Mesenchymal stem cell (in vitro differentiated cells and primary cell): ENCODE results near the gene HES1.

ENCODE experiments used
- DNase-seq: peaks from one replicate; pipeline ENCODE4 v3.0.0-alpha.2; 2013
- H2AFZ ChIP-seq: one replicate; pipeline ENCODE4 v1.6.1; 2013; ENCODE audit warnings: low read depth, mild to moderate bottlenecking, control low read depth, inconsistent platforms, low read length, moderate library complexity
- H2AK5ac ChIP-seq: 2 replicates; pipeline ENCODE4 v1.6.1; 2013; ENCODE audit warnings: low read length, moderate library complexity, mild to moderate bottlenecking, inconsistent platforms; ENCODE audit not compliant: severe bottlenecking
- H2BK120ac ChIP-seq: one replicate; pipeline ENCODE4 v1.6.1; 2013; ENCODE audit warnings: low read depth, mild to moderate bottlenecking, inconsistent platforms, low read length, moderate library complexity
- H2BK12ac ChIP-seq, 2 experiments: one replicate each; pipeline ENCODE4 v1.6.1; 2013; ENCODE audit warnings: inconsistent platforms in 2 of 2, low read length in 2 of 2, mild to moderate bottlenecking in 2 of 2, moderate library complexity in 2 of 2, control low read depth in 1 of 2
- H2BK15ac ChIP-seq: one replicate; pipeline ENCODE4 v1.6.1; 2013; ENCODE audit warnings: mild to moderate bottlenecking, low read depth, inconsistent platforms; ENCODE audit not compliant: poor library complexity, severe bottlenecking
- H2BK5ac ChIP-seq: 2 replicates; pipeline ENCODE4 v1.6.1; 2013; ENCODE audit warnings: low read depth, mild to moderate bottlenecking, low read length, control low read depth, inconsistent platforms; ENCODE audit not compliant: poor library complexity, severe bottlenecking
- H3K14ac ChIP-seq, 2 experiments: one replicate each; pipeline ENCODE4 v1.6.1; 2013; ENCODE audit warnings: inconsistent platforms in 2 of 2, low read length in 2 of 2, control low read depth in 1 of 2, mild to moderate bottlenecking in 1 of 2, moderate library complexity in 1 of 2
- H3K18ac ChIP-seq, 2 experiments: one replicate each; pipeline ENCODE4 v1.6.1; 2013; ENCODE audit warnings: inconsistent platforms in 2 of 2, low read length in 2 of 2, control low read depth in 1 of 2, low read depth in 1 of 2, mild to moderate bottlenecking in 1 of 2
- H3K23ac ChIP-seq, 2 experiments: one replicate each; pipeline ENCODE4 v1.6.1; 2013; ENCODE audit warnings: inconsistent platforms in 2 of 2, low read length in 2 of 2, mild to moderate bottlenecking in 2 of 2, moderate library complexity in 2 of 2, control low read depth in 1 of 2
- H3K27ac ChIP-seq: 2 replicates; pipeline ENCODE4 v1.5.1; 2013; ENCODE audit warnings: mild to moderate bottlenecking, moderate library complexity, low read length, control low read depth, inconsistent platforms; ENCODE audit not compliant: poor library complexity, severe bottlenecking
- H3K27me3 ChIP-seq, 2 experiments: 2 replicates each; pipeline versions ENCODE4 v1.6.1 to v1.7.0; 2013; ENCODE audit warnings: low read length in 2 of 2, mild to moderate bottlenecking in 2 of 2, moderate library complexity in 2 of 2, control low read depth in 1 of 2, inconsistent platforms in 1 of 2; ENCODE audit not compliant: control insufficient read depth in 1 of 2, insufficient read depth in 1 of 2
- H3K36me3 ChIP-seq, 2 experiments: 2 replicates each; pipeline versions ENCODE4 v1.6.1 to v1.7.0; 2013; ENCODE audit warnings: low read length in 2 of 2, control low read depth in 1 of 2, inconsistent platforms in 1 of 2, low read depth in 1 of 2, mild to moderate bottlenecking in 1 of 2; ENCODE audit not compliant: insufficient read depth in 2 of 2, control insufficient read depth in 1 of 2
- H3K4ac ChIP-seq, 2 experiments: one replicate each; pipeline ENCODE4 v1.6.1; 2013; ENCODE audit warnings: inconsistent platforms in 2 of 2, low read length in 2 of 2, mild to moderate bottlenecking in 2 of 2, moderate library complexity in 2 of 2, control low read depth in 1 of 2, low read depth in 1 of 2
- H3K4me1 ChIP-seq: 2 replicates; pipeline ENCODE4 v1.6.1; 2013; ENCODE audit warnings: low read depth, low read length, control low read depth; ENCODE audit not compliant: control insufficient read depth, insufficient read depth
- H3K4me2 ChIP-seq: 2 replicates; pipeline ENCODE4 v1.6.1; 2013; ENCODE audit warnings: low read length, mild to moderate bottlenecking, inconsistent platforms; ENCODE audit not compliant: poor library complexity, severe bottlenecking
- H3K4me3 ChIP-seq, 2 experiments: 2 replicates each; pipeline versions ENCODE4 v1.5.1 to v1.7.0; 2013; ENCODE audit warnings: low read length in 2 of 2, mild to moderate bottlenecking in 2 of 2, control low read depth in 1 of 2, low read depth in 1 of 2; ENCODE audit not compliant: insufficient read depth in 1 of 2
- H3K79me1 ChIP-seq: replicated peaks from 2 replicates; pipeline ENCODE4 v1.6.1; 2013; ENCODE audit warnings: mild to moderate bottlenecking, control low read depth, low read length, inconsistent platforms; ENCODE audit not compliant: poor library complexity, severe bottlenecking
- H3K9ac ChIP-seq: 2 replicates; pipeline ENCODE4 v1.7.0; 2013; ENCODE audit warnings: mild to moderate bottlenecking, low read length, moderate library complexity
- H3K9me3 ChIP-seq: 2 replicates; pipeline ENCODE4 v1.7.0; 2013; ENCODE audit warnings: mild to moderate bottlenecking, low read length; ENCODE audit not compliant: control insufficient read depth
- H4K8ac ChIP-seq: one replicate; pipeline ENCODE4 v1.6.1; 2013; ENCODE audit warnings: inconsistent platforms, mild to moderate bottlenecking, low read length, moderate library complexity
- H4K91ac ChIP-seq: one replicate; pipeline ENCODE4 v1.6.1; 2013; ENCODE audit warnings: mild to moderate bottlenecking, low read length, inconsistent platforms
- WGBS: methylation state at CpG from one replicate; pipeline ENCODE4 v1.1.7; 2013; ENCODE audit warnings: mixed read lengths; 5-methylcytosine and 5-hydroxymethylcytosine counted together

The HES1 gene

GRCh38 chr3:194134231-194134756 lies 1.7 kb upstream of the HES1 start:
- no peak overlapping the region for H3K23ac ChIP-seq
- H3K4me2 ChIP-seq = peak overlapping the region; percentile 77
- H3K4me1 ChIP-seq = peaks cover 32% of the 10 kb centered on the region
- peak overlapping the region; percentile 24 to 25 for H2BK12ac ChIP-seq
- H3K27me3 ChIP-seq = peaks cover 11 to 41% of the 10 kb centered on the region in 2 experiments
- H3K9ac ChIP-seq = peak overlapping the region; percentile 82
- peak overlapping the region; percentile 96 for H2BK15ac ChIP-seq
- peak overlapping the region; percentile 97 for H2BK120ac ChIP-seq
- no peak overlapping the region for H2AFZ ChIP-seq
- H2BK5ac ChIP-seq = peak overlapping the region; percentile 84
- peak overlapping the region; percentile 43 to 83 for H3K4me3 ChIP-seq
- H3K79me1 ChIP-seq = no peaks in the 10 kb centered on the region
- DNase-seq = peak; percentile 96
- peaks cover 0 to 4% of the 10 kb centered on the region in 2 experiments for H3K36me3 ChIP-seq
- no peaks in the 10 kb centered on the region for H3K9me3 ChIP-seq
- under 1% methylated on average over 31 of the region's 71 CpGs for WGBS
- H3K27ac ChIP-seq = peak overlapping the region; percentile 74
- no peak overlapping the region for H2AK5ac ChIP-seq
- peak overlapping the region in 1 of 2 experiments; percentile 66 for H3K4ac ChIP-seq
- peak overlapping the region; percentile 61 to 83 for H3K18ac ChIP-seq
- peak overlapping the region; percentile 51 for H4K8ac ChIP-seq
- H4K91ac ChIP-seq = peak overlapping the region; percentile 75
- H3K14ac ChIP-seq = no peak overlapping the region

DNA sequence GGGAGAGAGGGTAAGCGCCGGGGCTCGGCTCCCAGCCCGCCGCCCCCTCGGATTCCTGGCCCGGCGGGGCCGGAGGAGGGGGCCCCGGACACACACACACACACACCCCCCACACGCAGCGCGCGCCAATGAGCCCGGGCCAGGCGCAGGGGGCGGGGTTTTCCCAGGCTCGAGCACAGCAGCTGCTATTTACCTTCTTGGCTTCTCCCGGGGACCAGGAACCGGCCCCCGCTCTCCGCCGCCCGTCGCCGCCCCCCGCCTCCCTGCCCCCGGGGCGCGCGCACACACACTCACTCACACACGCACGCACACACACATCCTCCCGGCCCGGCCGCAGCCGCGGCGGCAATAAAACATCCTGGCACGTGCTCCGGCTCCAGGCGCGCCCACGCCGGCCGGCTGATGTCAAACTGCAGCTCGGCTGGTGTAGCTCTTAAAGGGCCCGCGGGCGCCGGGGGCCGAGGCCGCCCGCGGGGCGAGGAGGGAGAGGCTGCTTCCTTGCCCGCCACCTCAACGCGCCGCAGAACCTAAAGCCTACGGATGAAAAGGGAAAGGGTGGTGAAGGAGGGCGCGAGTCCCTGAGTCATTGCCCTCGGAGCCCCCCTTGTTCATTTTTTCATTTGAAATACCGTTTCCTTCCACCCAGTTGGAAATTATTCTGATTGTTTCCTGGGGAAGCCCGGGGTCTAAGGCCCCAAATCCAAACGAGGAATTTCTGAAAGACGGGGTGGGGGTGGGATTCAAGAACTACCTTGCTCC lies 1.0 kb upstream of the HES1 start:
- Histone ChIP-seq H2BK120ac (peak overlapping the region; percentile 97), H3K27ac (peak overlapping the region; percentile 76), H3K27me3 (peaks cover 5 to 38% of the 10 kb centered on the region in 2 experiments), H3K4me2 (peak overlapping the region; percentile 95), H3K4ac (peak overlapping the region; percentile 79 to 86), H3K9ac (peak overlapping the region; percentile 82), H2AK5ac (no peak overlapping the region), H3K14ac (no peak overlapping the region), H2BK15ac (peak overlapping the region; percentile 96), H2BK5ac (peak overlapping the region; percentile 84), H2AFZ (no peak overlapping the region), H3K36me3 (peaks cover 0 to 4% of the 10 kb centered on the region in 2 experiments), H3K4me1 (peaks cover 29% of the 10 kb centered on the region), H4K8ac (peak overlapping the region; percentile 51), H3K4me3 (peak overlapping the region; percentile 43 to 83), H3K23ac (no peak overlapping the region), H2BK12ac (peak overlapping the region in 1 of 2 experiments; percentile 97), H3K79me1 (peaks cover 3% of the 10 kb centered on the region), H4K91ac (peak overlapping the region; percentile 75), H3K9me3 (no peaks in the 10 kb centered on the region), H3K18ac (peak overlapping the region; percentile 61 to 95)
- 1% methylated on average over 38 of the region's 68 CpGs for WGBS
- DNase-seq = peak; percentile 99

- peak overlapping the region; percentile 95 for H3K4me2 ChIP-seq
- DNase-seq = no peak
- H3K9me3 ChIP-seq = no peaks in the 10 kb centered on the region
- peak overlapping the region; percentile 82 for H3K9ac ChIP-seq
- no peak overlapping the region for H4K91ac ChIP-seq
- H3K14ac ChIP-seq = no peak overlapping the region
- H3K79me1 ChIP-seq = peaks cover 3% of the 10 kb centered on the region
- H3K18ac ChIP-seq = peak overlapping the region in 1 of 2 experiments; percentile 52
- H3K4me3 ChIP-seq = peak overlapping the region in 1 of 2 experiments; percentile 83
- 0% methylated on average over 1 of the region's 4 CpGs for WGBS
- no peak overlapping the region for H4K8ac ChIP-seq
- H2BK5ac ChIP-seq = peak overlapping the region; percentile 39
- peaks cover 26% of the 10 kb centered on the region for H3K4me1 ChIP-seq
- no peak overlapping the region for H2AFZ ChIP-seq
- no peak overlapping the region for H2AK5ac ChIP-seq
- H3K4ac ChIP-seq = no peak overlapping the region
- peak overlapping the region; percentile 76 for H3K27ac ChIP-seq
- peaks cover 0 to 4% of the 10 kb centered on the region in 2 experiments for H3K36me3 ChIP-seq
- H2BK12ac ChIP-seq = no peak overlapping the region
- peak overlapping the region; percentile 61 for H2BK120ac ChIP-seq
- H2BK15ac ChIP-seq = no peak overlapping the region
- H3K23ac ChIP-seq = no peak overlapping the region
- H3K27me3 ChIP-seq = peaks cover 0 to 33% of the 10 kb centered on the region in 2 experiments
Measured at GRCh38 chr3:194135516-194135805, 487 bp upstream of the HES1 start.

GRCh38 chr3:194136519-194137007 lies 615 bp downstream of the HES1 start:
- WGBS = 0% methylated on average over 15 of the region's 17 CpGs
- no peaks in the 10 kb centered on the region for H3K9me3 ChIP-seq
- H4K8ac ChIP-seq = no peak overlapping the region

More at GRCh38 chr3:194136519-194137007, 615 bp downstream of the HES1 start:
- H2AFZ ChIP-seq = no peak overlapping the region
- peaks cover 0 to 22% of the 10 kb centered on the region in 2 experiments for H3K27me3 ChIP-seq
- DNase-seq = no peak
- H3K4me2 ChIP-seq = peak overlapping the region; percentile 74
- H3K9ac ChIP-seq = peak overlapping the region; percentile 79
- H4K91ac ChIP-seq = peak overlapping the region; percentile 57
- H3K4ac ChIP-seq = peak overlapping the region; percentile 3 to 85
- peaks cover 25% of the 10 kb centered on the region for H3K4me1 ChIP-seq
- H2AK5ac ChIP-seq = no peak overlapping the region
- H3K23ac ChIP-seq = peak overlapping the region in 1 of 2 experiments; percentile 75
- peaks cover 3% of the 10 kb centered on the region for H3K79me1 ChIP-seq
- H3K4me3 ChIP-seq = peak overlapping the region; percentile 70 to 83
- H2BK120ac ChIP-seq = peak overlapping the region; percentile 35
- peaks cover 0 to 4% of the 10 kb centered on the region in 2 experiments for H3K36me3 ChIP-seq
- peak overlapping the region; percentile 74 for H3K27ac ChIP-seq
- peak overlapping the region; percentile 89 to 94 for H3K18ac ChIP-seq
- H2BK15ac ChIP-seq = peak overlapping the region; percentile 12
- peak overlapping the region in 1 of 2 experiments; percentile 70 for H2BK12ac ChIP-seq
- no peak overlapping the region for H2BK5ac ChIP-seq
- H3K14ac ChIP-seq = peak overlapping the region in 1 of 2 experiments; percentile 31
